HL-60 (cell line): Measurements from ENCODE around the gene HES5.

ENCODE experiments used
- POLR2AphosphoS5 ChIP-seq: IDR thresholded peaks from 2 replicates; pipeline ENCODE4 v1.6.1; 2012; ENCODE audit warnings: low read depth
- REST ChIP-seq: IDR thresholded peaks from 2 replicates; pipeline ENCODE4 v1.6.1; 2012; ENCODE audit warnings: low read depth; ENCODE audit not compliant: insufficient replicate concordance
- TF ChIP-seq, protein P1 (sequence below): IDR thresholded peaks from one replicate; pipeline ENCODE4 v1.5.1; 2011; ENCODE audit warnings: low read length, control low read depth, inconsistent platforms; ENCODE audit not compliant: insufficient read depth

DNA sequence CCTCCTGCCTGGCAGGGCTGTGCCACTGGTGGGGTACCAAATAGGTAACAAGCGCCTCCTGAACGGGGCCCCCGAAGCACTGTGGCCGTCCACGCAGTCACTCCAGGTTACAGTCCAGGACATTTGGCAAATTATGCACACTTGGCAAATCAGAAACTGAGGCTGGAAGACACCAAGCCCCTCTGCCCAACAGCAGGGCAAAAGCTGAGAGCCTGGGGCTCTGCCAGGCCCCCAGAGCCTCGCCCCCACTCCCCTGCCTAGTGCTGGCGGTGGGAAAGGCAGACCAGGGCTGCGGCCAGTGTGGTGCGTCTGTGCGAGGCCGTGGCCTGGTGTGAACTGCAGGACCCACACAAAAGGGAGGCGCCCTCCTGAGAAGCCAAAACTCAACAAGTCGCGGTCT is 13.1 kb downstream of the HES5 start:
- TF ChIP-seq, protein P1, sequence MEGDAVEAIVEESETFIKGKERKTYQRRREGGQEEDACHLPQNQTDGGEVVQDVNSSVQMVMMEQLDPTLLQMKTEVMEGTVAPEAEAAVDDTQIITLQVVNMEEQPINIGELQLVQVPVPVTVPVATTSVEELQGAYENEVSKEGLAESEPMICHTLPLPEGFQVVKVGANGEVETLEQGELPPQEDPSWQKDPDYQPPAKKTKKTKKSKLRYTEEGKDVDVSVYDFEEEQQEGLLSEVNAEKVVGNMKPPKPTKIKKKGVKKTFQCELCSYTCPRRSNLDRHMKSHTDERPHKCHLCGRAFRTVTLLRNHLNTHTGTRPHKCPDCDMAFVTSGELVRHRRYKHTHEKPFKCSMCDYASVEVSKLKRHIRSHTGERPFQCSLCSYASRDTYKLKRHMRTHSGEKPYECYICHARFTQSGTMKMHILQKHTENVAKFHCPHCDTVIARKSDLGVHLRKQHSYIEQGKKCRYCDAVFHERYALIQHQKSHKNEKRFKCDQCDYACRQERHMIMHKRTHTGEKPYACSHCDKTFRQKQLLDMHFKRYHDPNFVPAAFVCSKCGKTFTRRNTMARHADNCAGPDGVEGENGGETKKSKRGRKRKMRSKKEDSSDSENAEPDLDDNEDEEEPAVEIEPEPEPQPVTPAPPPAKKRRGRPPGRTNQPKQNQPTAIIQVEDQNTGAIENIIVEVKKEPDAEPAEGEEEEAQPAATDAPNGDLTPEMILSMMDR = no peak
- TF ChIP-seq REST (no peak), POLR2AphosphoS5 (no peak)
